ENCODE data around the gene TUBGCP6.

TUBGCP6 gene

DNA sequence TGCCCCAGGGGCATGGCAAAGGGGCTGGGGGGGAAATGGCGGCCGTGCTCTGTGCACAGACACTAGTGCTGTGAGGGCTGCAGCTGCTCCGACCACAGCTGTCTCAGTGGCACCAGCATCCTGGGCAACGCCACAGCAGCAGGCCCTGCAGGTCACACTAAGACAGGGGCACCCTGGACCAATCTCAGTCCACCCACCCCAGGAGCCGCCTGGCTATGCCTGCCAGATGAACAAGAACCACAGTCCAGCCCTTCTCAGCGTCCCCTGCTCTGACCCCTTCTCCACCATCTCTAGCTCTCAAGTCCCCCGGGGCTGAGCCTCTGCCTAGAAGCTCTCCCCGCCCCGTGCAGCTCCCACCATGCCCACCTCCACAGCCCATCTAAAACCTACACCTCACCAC is 16.5 kb downstream of the TUBGCP6 start:
- DNase-seq (ENCODE audit: low read depth), result no peak
- no peak for TF ChIP-seq POLR2A (IDR thresholded peaks at IDR 0.05; ENCODE audit: extremely low read depth, insufficient read length)
- TF ChIP-seq, protein P1, sequence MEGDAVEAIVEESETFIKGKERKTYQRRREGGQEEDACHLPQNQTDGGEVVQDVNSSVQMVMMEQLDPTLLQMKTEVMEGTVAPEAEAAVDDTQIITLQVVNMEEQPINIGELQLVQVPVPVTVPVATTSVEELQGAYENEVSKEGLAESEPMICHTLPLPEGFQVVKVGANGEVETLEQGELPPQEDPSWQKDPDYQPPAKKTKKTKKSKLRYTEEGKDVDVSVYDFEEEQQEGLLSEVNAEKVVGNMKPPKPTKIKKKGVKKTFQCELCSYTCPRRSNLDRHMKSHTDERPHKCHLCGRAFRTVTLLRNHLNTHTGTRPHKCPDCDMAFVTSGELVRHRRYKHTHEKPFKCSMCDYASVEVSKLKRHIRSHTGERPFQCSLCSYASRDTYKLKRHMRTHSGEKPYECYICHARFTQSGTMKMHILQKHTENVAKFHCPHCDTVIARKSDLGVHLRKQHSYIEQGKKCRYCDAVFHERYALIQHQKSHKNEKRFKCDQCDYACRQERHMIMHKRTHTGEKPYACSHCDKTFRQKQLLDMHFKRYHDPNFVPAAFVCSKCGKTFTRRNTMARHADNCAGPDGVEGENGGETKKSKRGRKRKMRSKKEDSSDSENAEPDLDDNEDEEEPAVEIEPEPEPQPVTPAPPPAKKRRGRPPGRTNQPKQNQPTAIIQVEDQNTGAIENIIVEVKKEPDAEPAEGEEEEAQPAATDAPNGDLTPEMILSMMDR (IDR thresholded peaks at IDR 0.05; ENCODE audit: low read depth, low read length), result no peak
- TF ChIP-seq, protein P2, sequence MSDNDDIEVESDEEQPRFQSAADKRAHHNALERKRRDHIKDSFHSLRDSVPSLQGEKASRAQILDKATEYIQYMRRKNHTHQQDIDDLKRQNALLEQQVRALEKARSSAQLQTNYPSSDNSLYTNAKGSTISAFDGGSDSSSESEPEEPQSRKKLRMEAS (IDR thresholded peaks at IDR 0.05; ENCODE audit: low read depth, low read length), result no peak

DNA sequence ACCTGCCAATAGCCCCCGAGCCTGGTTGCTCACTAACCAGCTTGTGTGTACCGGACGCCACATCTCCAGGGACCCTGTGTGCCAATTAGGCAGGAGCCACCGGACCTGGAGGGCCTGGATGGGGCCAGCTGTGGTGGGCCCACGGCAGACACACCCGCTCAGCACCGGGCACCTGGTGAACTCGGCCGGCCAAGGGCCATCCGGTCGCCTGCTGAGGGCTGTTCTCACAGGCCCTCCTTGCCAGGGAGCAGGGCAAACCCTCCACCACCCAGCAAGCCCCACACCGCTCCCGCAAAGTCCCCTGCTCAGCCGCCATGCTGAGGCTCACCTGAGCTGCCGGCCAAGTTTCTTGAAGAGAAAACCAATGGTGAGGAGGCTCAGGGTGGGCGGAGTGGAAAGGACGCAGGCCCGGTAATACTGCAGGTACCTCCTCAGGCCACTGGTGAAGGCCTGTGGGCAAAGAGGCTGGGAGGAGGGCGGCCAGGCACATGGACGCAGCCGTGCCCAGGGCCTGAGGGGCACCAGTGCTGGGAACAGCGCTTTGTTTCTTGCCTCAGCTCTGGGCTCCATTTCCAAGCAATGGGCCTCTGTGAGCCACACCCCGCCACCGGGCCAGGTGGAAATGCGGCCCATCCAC is 17.1 kb downstream of the TUBGCP6 start:
- no peak overlapping the region for H3K4me3 ChIP-seq (ENCODE audit: low read depth, low read length)
- no peak for DNase-seq (ENCODE audit: low read depth)

More for the DNA sequence above, 16.5 kb downstream of the TUBGCP6 start:
- H3K4me3 ChIP-seq (ENCODE audit: low read depth, low read length), result no peak overlapping the region

DNA sequence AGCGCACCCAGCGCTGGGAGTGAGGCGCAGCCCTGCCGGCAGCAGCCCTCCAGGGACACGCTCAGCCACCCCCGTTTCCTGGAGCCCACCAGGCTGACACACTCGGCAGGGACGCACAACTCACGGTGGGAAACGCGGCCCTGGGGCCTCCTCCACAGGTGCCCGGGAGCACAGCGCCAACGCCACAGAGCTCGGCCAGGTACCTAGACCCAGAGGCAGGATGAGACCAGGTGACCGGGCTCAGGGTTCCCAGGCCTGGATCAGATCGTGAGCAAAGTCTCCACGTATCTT is 18.0 kb downstream of the TUBGCP6 start:
- no peak for DNase-seq (ENCODE audit: low read depth)
- H3K4me3 ChIP-seq (ENCODE audit: low read depth, low read length), result no peak overlapping the region
- TF ChIP-seq, protein P2 (IDR thresholded peaks at IDR 0.05; ENCODE audit: low read depth, low read length), result no peak
- no peak for TF ChIP-seq POLR2A (IDR thresholded peaks at IDR 0.05; ENCODE audit: extremely low read depth, insufficient read length)
- TF ChIP-seq, protein P1 (IDR thresholded peaks at IDR 0.05; ENCODE audit: low read depth, low read length), result no peak
- no peak for TF ChIP-seq MYC (IDR thresholded peaks at IDR 0.05; ENCODE audit: low read depth, low read length)

More for the DNA sequence above, 17.1 kb downstream of the TUBGCP6 start:
- TF ChIP-seq POLR2A (IDR thresholded peaks at IDR 0.05; ENCODE audit: extremely low read depth, insufficient read length), result no peak
- TF ChIP-seq, protein P2 (IDR thresholded peaks at IDR 0.05; ENCODE audit: low read depth, low read length), result no peak
- TF ChIP-seq, protein P1 (IDR thresholded peaks at IDR 0.05; ENCODE audit: low read depth, low read length), result no peak
- no peak for TF ChIP-seq MYC (IDR thresholded peaks at IDR 0.05; ENCODE audit: low read depth, low read length)

DNA sequence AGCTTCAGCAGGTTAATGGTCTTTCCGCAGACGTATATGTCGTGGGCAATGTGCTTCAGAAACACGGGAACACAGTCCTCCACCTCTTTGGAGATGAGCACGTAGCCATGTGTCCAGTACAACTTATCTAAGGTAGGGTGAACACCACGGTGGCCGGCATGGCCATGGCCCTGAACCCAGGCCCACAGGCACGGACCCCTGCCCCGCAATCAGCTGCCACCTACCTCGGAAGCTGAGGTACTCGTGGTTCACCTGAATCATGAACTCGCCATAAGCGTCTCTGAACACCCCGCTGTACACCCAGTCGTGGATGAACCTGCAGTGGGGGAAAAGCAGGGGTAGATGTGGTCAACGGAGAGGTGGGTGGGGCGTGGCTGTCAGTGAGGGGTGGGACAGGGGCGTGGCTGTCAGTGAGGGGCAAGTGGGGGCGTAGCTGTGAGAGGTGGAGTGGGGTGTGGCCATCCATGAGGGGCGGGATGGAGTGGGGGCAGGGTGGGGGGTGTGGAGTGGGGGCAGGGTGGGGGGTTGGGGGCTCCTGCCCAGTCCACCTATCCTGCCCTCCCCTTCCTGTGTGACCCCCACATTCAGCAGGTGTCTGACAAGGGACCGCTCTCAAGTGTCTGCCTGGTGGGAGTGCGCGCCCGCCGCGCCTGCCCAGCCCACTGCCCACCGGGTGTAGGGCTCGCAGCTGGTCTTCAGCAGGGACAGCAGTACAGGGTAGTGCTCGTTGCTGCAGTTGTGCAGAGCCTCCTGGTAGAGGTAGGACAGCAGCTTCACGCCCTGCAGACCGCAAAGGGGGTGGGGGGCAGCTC is 18.6 kb downstream of the TUBGCP6 start:
- TF ChIP-seq MYC (IDR thresholded peaks at IDR 0.05; ENCODE audit: low read depth, low read length) (no peak), POLR2A (IDR thresholded peaks at IDR 0.05; ENCODE audit: extremely low read depth, insufficient read length) (no peak)
- TF ChIP-seq, protein P2 (IDR thresholded peaks at IDR 0.05; ENCODE audit: low read depth, low read length), result no peak
- TF ChIP-seq, protein P1 (IDR thresholded peaks at IDR 0.05; ENCODE audit: low read depth, low read length), result no peak
- no peak overlapping the region for H3K4me3 ChIP-seq (ENCODE audit: low read depth, low read length)
- DNase-seq (ENCODE audit: low read depth), result no peak

DNA sequence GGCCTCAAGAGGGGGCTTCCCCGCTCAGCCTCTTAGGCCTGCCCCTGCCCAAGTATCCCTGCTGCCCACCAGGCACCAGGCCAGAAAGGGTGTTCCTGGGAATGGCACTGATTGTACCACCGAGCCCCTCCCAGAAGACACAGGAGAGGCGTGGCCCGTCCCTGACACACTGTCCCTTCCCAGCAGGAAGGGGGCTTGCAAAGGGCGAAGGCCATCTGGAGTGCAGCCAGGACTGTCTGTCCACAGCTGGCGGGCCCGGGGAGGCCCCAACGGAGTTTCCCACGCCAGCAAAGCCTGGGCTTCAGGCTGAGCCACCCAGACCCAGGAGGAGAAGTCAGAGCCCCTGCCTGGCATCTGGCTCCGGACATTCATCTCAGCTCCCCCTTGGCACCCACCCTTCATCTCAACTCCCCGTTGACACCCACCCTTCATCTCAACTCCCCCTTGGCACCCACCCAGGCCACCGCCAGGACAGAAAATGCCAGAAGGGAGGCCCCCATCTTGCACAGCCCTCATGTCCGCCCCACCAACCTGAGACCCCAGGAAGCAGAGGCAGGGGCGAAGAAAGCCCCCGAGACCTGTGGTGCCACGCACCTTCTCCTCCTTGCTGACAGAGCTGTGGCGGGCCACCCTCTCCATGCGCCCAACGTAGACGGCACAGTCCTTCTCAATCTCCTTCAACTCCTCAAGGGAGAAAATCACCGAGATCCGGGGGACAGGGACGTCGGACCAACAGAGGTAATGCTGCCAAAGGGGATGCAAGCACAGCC is 19.4 kb downstream of the TUBGCP6 start:
- DNase-seq (ENCODE audit: low read depth), result no peak
- H3K4me3 ChIP-seq (ENCODE audit: low read depth, low read length), result no peak overlapping the region
- TF ChIP-seq, protein P2 (IDR thresholded peaks at IDR 0.05; ENCODE audit: low read depth, low read length), result no peak
- TF ChIP-seq MYC (IDR thresholded peaks at IDR 0.05; ENCODE audit: low read depth, low read length) (no peak), POLR2A (IDR thresholded peaks at IDR 0.05; ENCODE audit: extremely low read depth, insufficient read length) (no peak)
- TF ChIP-seq, protein P1 (IDR thresholded peaks at IDR 0.05; ENCODE audit: low read depth, low read length), result no peak
